RWPE1 (cell line): ENCODE measurements around the gene POGZ.

Source experiments
- CTCF ChIA-PET: fragments of 350-600 bp; sonication (Branson Sonifier 250); formaldehyde crosslinking; extraction: SDS; loops from one replicate; lab custom pipeline; 2021; lab: Yijun Ruan, JAX
- POLR2A ChIA-PET: fragments of 400-600 bp; formaldehyde crosslinking; extraction: SDS; loops from one replicate; lab custom pipeline; 2020; ENCODE audit warnings: antibody characterized with exemption; ENCODE audit not compliant: low non-redundant PET; lab: Yijun Ruan, JAX
- DNase-seq: peaks from one replicate; pipeline ENCODE4 v3.0.0; 2012; ENCODE audit warnings: low spot score
- H3K27ac ChIP-seq: fragments of 450-650 bp; 2 replicates; pipeline ENCODE4 v1.5.1; 2017
- TF ChIP-seq, protein P1 (sequence below): fragments of 450-650 bp; conservative IDR thresholded peaks from 2 replicates; pipeline ENCODE4 v1.5.1; 2017; ENCODE audit warnings: low read depth, mild to moderate bottlenecking

The POGZ gene

GRCh38 chr1:151428068-151428467 lies 31.2 kb downstream of the POGZ start:
- no peak for DNase-seq
- POLR2A ChIA-PET, result no interaction called here
- no peak overlapping the region for H3K27ac ChIP-seq
- CTCF ChIA-PET, result interaction anchor here (0.6 kb wide), 1 partner anchor 148 kb away, joined by 6 read pairs; no protein-coding TSS in a partner anchor
- TF ChIP-seq, protein P1, sequence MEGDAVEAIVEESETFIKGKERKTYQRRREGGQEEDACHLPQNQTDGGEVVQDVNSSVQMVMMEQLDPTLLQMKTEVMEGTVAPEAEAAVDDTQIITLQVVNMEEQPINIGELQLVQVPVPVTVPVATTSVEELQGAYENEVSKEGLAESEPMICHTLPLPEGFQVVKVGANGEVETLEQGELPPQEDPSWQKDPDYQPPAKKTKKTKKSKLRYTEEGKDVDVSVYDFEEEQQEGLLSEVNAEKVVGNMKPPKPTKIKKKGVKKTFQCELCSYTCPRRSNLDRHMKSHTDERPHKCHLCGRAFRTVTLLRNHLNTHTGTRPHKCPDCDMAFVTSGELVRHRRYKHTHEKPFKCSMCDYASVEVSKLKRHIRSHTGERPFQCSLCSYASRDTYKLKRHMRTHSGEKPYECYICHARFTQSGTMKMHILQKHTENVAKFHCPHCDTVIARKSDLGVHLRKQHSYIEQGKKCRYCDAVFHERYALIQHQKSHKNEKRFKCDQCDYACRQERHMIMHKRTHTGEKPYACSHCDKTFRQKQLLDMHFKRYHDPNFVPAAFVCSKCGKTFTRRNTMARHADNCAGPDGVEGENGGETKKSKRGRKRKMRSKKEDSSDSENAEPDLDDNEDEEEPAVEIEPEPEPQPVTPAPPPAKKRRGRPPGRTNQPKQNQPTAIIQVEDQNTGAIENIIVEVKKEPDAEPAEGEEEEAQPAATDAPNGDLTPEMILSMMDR, result no peak

- ChIA-PET POLR2A (no interaction called here), CTCF (no interaction called here)
- H3K27ac ChIP-seq, result no peak overlapping the region
- TF ChIP-seq, protein P1, result no peak
- DNase-seq, result no peak
Measured at GRCh38 chr1:151425103-151425502, 34.2 kb downstream of the POGZ start.

- ChIA-PET POLR2A (no interaction called here), CTCF (no interaction called here)
- TF ChIP-seq, protein P1, result no peak
- no peak for DNase-seq
- no peak overlapping the region for H3K27ac ChIP-seq
Measured at GRCh38 chr1:151419819-151420218, 39.5 kb downstream of the POGZ start.

- POLR2A ChIA-PET, result interaction anchor here (0.6 kb wide), 1 partner anchor 17 kb away, joined by 4 read pairs; no protein-coding TSS in a partner anchor
- TF ChIP-seq, protein P1, result no peak
- no peak for DNase-seq
Measured at GRCh38 chr1:151418081-151418480, 41.2 kb downstream of the POGZ start.

GRCh38 chr1:151416231-151416630 lies 43.1 kb downstream of the POGZ start:
- ChIA-PET POLR2A (interaction anchor here (0.6 kb wide), 1 partner anchor 135 kb away, joined by 4 read pairs; no protein-coding TSS in a partner anchor), CTCF (interaction anchor here (0.7 to 1.3 kb wide), 2 partner anchors 10 to 104 kb away, joined by 3 read pairs; no protein-coding TSS in a partner anchor)
- TF ChIP-seq, protein P1, result no peak
- DNase-seq, result no peak
- peak overlapping the region; percentile 59 for H3K27ac ChIP-seq

More at GRCh38 chr1:151418081-151418480, 41.2 kb downstream of the POGZ start:
- no peak overlapping the region for H3K27ac ChIP-seq
- CTCF ChIA-PET, result interaction anchor here (0.7 kb wide), 1 partner anchor 187 kb away, joined by 3 read pairs; no protein-coding TSS in a partner anchor

DNA sequence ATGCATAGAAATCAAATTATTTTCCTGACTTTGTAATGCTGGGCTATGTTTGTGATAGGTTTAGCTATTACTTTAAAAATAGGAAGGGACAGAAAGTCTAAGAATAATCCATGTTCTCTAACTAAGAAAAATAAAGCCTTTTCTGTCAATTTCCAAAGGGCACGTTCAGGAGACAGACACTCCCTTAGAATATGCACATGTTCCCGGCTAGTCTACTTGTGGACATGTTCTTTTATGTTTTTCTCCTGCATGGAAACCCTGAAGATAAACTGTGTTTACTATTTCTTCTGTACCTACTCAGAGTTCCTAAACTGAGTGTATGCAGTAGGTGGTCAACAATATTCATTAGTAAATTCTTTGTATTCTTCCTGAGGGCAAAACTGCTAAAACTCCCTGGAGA lies 47.4 kb downstream of the POGZ start:
- TF ChIP-seq, protein P1, result no peak
- no peak for DNase-seq
- ChIA-PET CTCF (interaction anchor here (0.7 kb wide), 1 partner anchor 182 kb away, joined by 3 read pairs; no protein-coding TSS in a partner anchor), POLR2A (no interaction called here)
- no peak overlapping the region for H3K27ac ChIP-seq
